Spleen (tissue), 11 donors: ENCODE measurements around the gene PCNX3. TPM values are rescaled to one million over a fixed set of nuclear protein-coding genes. Genes with fewer than 3 reads are reported as not detected.

Experiments used
- DNase-seq: peaks from one replicate; pipeline ENCODE4 v3.0.0-alpha.2; 2020
- H3K27ac ChIP-seq, 8 donors: fragments of 200-600 bp; sonication (generic) in 7 of 8; 1 replicate in 4 of 8; 2 replicates in 4 of 8; pipeline versions ENCODE4 v1.5.0 to v1.8.0; 2016 to 2021; ENCODE audit warnings: inconsistent platforms in 4 of 8, mild to moderate bottlenecking in 4 of 8, moderate library complexity in 1 of 8
- H3K27me3 ChIP-seq, 7 donors: fragments of 200-600 bp; sonication (generic) in 6 of 7; replicated peaks in 1 of 7; 1 replicate in 4 of 7; 2 replicates in 3 of 7; pipeline versions ENCODE4 v1.5.0 to v1.8.0; 2016 to 2021; ENCODE audit warnings: inconsistent platforms in 3 of 7, mild to moderate bottlenecking in 1 of 7
- H3K36me3 ChIP-seq, 6 donors: fragments of 200-600 bp; sonication (generic) in 5 of 6; 1 replicate in 4 of 6; 2 replicates in 2 of 6; pipeline versions ENCODE4 v1.5.0 to v1.8.0; 2016 to 2021; ENCODE audit warnings: inconsistent platforms in 2 of 6
- H3K4me1 ChIP-seq, 6 donors: fragments of 200-600 bp; sonication (generic) in 5 of 6; 1 replicate in 3 of 6; 2 replicates in 3 of 6; pipeline versions ENCODE4 v1.5.0 to v1.8.0; 2016 to 2021; ENCODE audit warnings: inconsistent platforms in 3 of 6
- H3K4me3 ChIP-seq, 8 donors: fragments of 200-600 bp; sonication (generic) in 7 of 8; 1 replicate in 4 of 8; 2 replicates in 4 of 8; pipeline versions ENCODE4 v1.5.0 to v1.8.0; 2016 to 2021; ENCODE audit warnings: inconsistent platforms in 4 of 8, mild to moderate bottlenecking in 4 of 8, moderate library complexity in 2 of 8
- H3K9me3 ChIP-seq, 8 donors: fragments of 200-600 bp; sonication (generic) in 7 of 8; 1 replicate in 4 of 8; 2 replicates in 4 of 8; pipeline versions ENCODE4 v1.5.0 to v1.8.0; 2016 to 2021; ENCODE audit warnings: inconsistent platforms in 4 of 8
- CTCF ChIP-seq, 11 experiments: fragments of 200-600 bp in 7 of 11; fragments of 450-650 bp in 4 of 11; sonication (generic) in 4 of 11; IDR thresholded peaks in 8 of 11; conservative IDR thresholded peaks in 3 of 11; 1 replicate in 7 of 11; 2 replicates in 4 of 11; pipeline versions ENCODE4 v1.4.0 to v1.8.0; 2016 to 2021; ENCODE audit warnings: antibody characterized with exemption in 11 of 11, inconsistent platforms in 4 of 11, mild to moderate bottlenecking in 1 of 11
- POLR2A ChIP-seq, 3 donors: fragments of 450-650 bp; IDR thresholded peaks; one replicate each; pipeline ENCODE4 v1.5.1; 2017; ENCODE audit warnings: antibody characterized with exemption in 3 of 3, mild to moderate bottlenecking in 1 of 3
- POLR2AphosphoS5 ChIP-seq, 3 donors: sonication (generic); formaldehyde crosslinking; IDR thresholded peaks; one replicate each; pipeline ENCODE4 v1.5.1; 2017; ENCODE audit warnings: antibody characterized with exemption in 3 of 3
- WGBS, 5 donors: extraction: QIAGEN DNeasy Blood & Tissue Kit in 3 of 5; methylation state at CpG; one replicate each; pipeline versions ENCODE4 v1.1.5 to v1.1.7; 2013 to 2018; 5-methylcytosine and 5-hydroxymethylcytosine counted together
- intact Hi-C: fragments of 100-400 bp; cut with DNase I; formaldehyde crosslinking; loops from one replicate; pipeline ENCODE4 v1.15.0; 2023; ENCODE audit warnings: low total_unique reads
- polyA plus RNA-seq, 3 donors: library from polyadenylated mRNA; stranded (reverse); fragments of 200-250 nt; gene quantifications; one replicate each; pipeline ENCODE4 v1.2.1, GENCODE V29; 2013
- total RNA-seq, 7 donors: library from RNA; depleted of rRNA in 3 of 7; stranded (reverse); fragments of >200 nt in 3 of 7; fragmentation: NEBNext Ultra II Directional in 4 of 7; extraction: Animal tissue kit (Norgen Biotek cat#: 25700) in 4 of 7; gene quantifications; one replicate each; pipeline versions ENCODE4 v1.1.0 to v1.2.1, GENCODE V29; 2016 to 2021
- donor health status: healthy with polysubstance abuse.
- donor health status: DM: no; HTN: no; CAD: no; lungs with moderate emphysema.
- donor health status: DM: no; HTN: no; CAD: no.
- donor health status: Bipolar disorder and iron deficiency.
- donor health status: healthy.
- donor health status: DM: no; HTN: no; CAD: no.
- donor health status: DM: yes; HTN: yes; CAD: no.

The PCNX3 gene
- total and polyA plus RNA-seq, 10 donors: 9.2 to 51.3 (median 46.9) TPM

GRCh38 chr11:65599955-65600246 lies 15.7 kb upstream of the PCNX3 start:
- whole genome bisulfite sequencing, 5 donors: 94 to 98% (median 96%) methylated on average over 4 to 6 of the region's 6 CpGs
- TF ChIP-seq POLR2AphosphoS5 (IDR thresholded peaks at IDR 0.05) (peak in 2 of 3 donors; percentile 10 to 56), CTCF (IDR thresholded peaks at IDR 0.05 in 8 of 11, conservative IDR thresholded peaks at IDR 0.05 in 3 of 11) (no peak)
- no peaks in the 10 kb centered on the region for H3K9me3 ChIP-seq
- no peaks in the 10 kb centered on the region for H3K27me3 ChIP-seq
- H3K4me1 ChIP-seq: peaks cover 3 to 28% (median 15%) of the 10 kb centered on the region in 6 donors
- no peak for DNase-seq
- no peak overlapping the region for H3K4me3 ChIP-seq
- H3K27ac ChIP-seq: peak overlapping the region in 1 of 8 donors; percentile 45
- peaks cover 0 to 86% (median 57%) of the 10 kb centered on the region in 6 donors for H3K36me3 ChIP-seq
- intact Hi-C loops: no loop called here

GRCh38 chr11:65604258-65604657 lies 11.3 kb upstream of the PCNX3 start:
- 98 to 100% (median 100%) methylated on average over 1 of the region's 1 CpG for WGBS, 5 donors
- no peak for TF ChIP-seq CTCF (IDR thresholded peaks at IDR 0.05 in 8 of 11, conservative IDR thresholded peaks at IDR 0.05 in 3 of 11)
- no peak for TF ChIP-seq POLR2AphosphoS5 (IDR thresholded peaks at IDR 0.05)
- TF ChIP-seq POLR2A (IDR thresholded peaks at IDR 0.05): no peak

GRCh38 chr11:65606876-65607613 lies 8.5 kb upstream of the PCNX3 start:
- Histone ChIP-seq H3K27me3 (no peaks in the 10 kb centered on the region), H3K4me1 (peaks cover 41 to 79% (median 60%) of the 10 kb centered on the region in 6 donors), H3K27ac (peak overlapping the region; percentile 58 to 83 (median 76)), H3K9me3 (no peaks in the 10 kb centered on the region), H3K36me3 (peaks cover 0 to 97% (median 79%) of the 10 kb centered on the region in 6 donors), H3K4me3 (peak overlapping the region in 4 of 8 donors; percentile 7 to 48 (median 12))
- peak; percentile 90 for DNase-seq
- 59 to 84% (median 73%) methylated on average over 25 to 67 of the region's 67 CpGs for WGBS, 5 donors
- intact Hi-C loops: no loop called here
- no peak for TF ChIP-seq CTCF (IDR thresholded peaks at IDR 0.05 in 8 of 11, conservative IDR thresholded peaks at IDR 0.05 in 3 of 11)
- TF ChIP-seq POLR2AphosphoS5 (IDR thresholded peaks at IDR 0.05): peak; percentile 8 to 71 (median 67)
- no peak for TF ChIP-seq POLR2A (IDR thresholded peaks at IDR 0.05)

More at GRCh38 chr11:65604258-65604657, 11.3 kb upstream of the PCNX3 start:
- no peak for DNase-seq
- no peaks in the 10 kb centered on the region for H3K27me3 ChIP-seq
- intact Hi-C loops: no loop called here
- peak overlapping the region in 2 of 8 donors; percentile 76 to 77 for H3K27ac ChIP-seq
- peaks cover 0 to 100% (median 78%) of the 10 kb centered on the region in 6 donors for H3K36me3 ChIP-seq
- H3K9me3 ChIP-seq: no peaks in the 10 kb centered on the region
- H3K4me1 ChIP-seq: peaks cover 14 to 51% (median 32%) of the 10 kb centered on the region in 6 donors
- H3K4me3 ChIP-seq: no peak overlapping the region

- no peaks in the 10 kb centered on the region for H3K27me3 ChIP-seq
- no peaks in the 10 kb centered on the region for H3K9me3 ChIP-seq
- TF ChIP-seq CTCF (IDR thresholded peaks at IDR 0.05 in 8 of 11, conservative IDR thresholded peaks at IDR 0.05 in 3 of 11) (no peak), POLR2AphosphoS5 (IDR thresholded peaks at IDR 0.05) (peak in 1 of 3 donors; percentile 17)
- H3K4me1 ChIP-seq: peaks cover 49 to 81% (median 67%) of the 10 kb centered on the region in 6 donors
- H3K36me3 ChIP-seq: peaks cover 0 to 97% (median 78%) of the 10 kb centered on the region in 6 donors
- peak overlapping the region in 4 of 8 donors; percentile 17 to 79 (median 40) for H3K27ac ChIP-seq
- intact Hi-C loops: no loop called here
- no peak for DNase-seq
- peak overlapping the region in 4 of 8 donors; percentile 7 to 48 (median 12) for H3K4me3 ChIP-seq
- WGBS, 5 donors: 84 to 93% (median 92%) methylated on average over 37 of the region's 37 CpGs
These were observed 7.8 kb upstream of the PCNX3 start for GRCh38 chr11:65607614-65608426.
